HEK293 (cell line): Measurements from ENCODE around the gene GIN1.
A peak's percentile ranks its signal among the peaks of the same experiment; 100 is the strongest.

Source experiments
- CTCF ChIA-PET: fragments of 350-600 bp; formaldehyde crosslinking; extraction: SDS; loops from one replicate; lab custom pipeline; 2021; ENCODE audit warnings: antibody characterized with exemption; lab: Yijun Ruan, JAX
- POLR2A ChIA-PET: fragments of 300-600 bp; formaldehyde crosslinking; extraction: SDS; loops from one replicate; lab custom pipeline; 2020; ENCODE audit warnings: antibody characterized with exemption, inconsistent platforms; lab: Yijun Ruan, JAX
- H3K27ac ChIP-seq: fragments of 200-500 bp; sonication (Bioruptor generic); 2 replicates; pipeline ENCODE4 v1.5.1; 2014; ENCODE audit warnings: low read depth, low read length, control low read depth, inconsistent platforms; ENCODE audit errors: extremely low read depth
- H3K36me3 ChIP-seq, 2 experiments: fragments of 200-500 bp in 1 of 2; sonication (Bioruptor generic) in 1 of 2; 1 replicate in 1 of 2; 2 replicates in 1 of 2; pipeline ENCODE4 v1.5.1; 2014 to 2017; ENCODE audit warnings: inconsistent platforms in 2 of 2, low read length in 2 of 2; ENCODE audit not compliant: control insufficient read depth in 2 of 2, insufficient read depth in 1 of 2
- H3K4me1 ChIP-seq: fragments of 200-500 bp; sonication (Bioruptor generic); 2 replicates; pipeline ENCODE4 v1.5.1; 2014; ENCODE audit warnings: mild to moderate bottlenecking, low read length, inconsistent platforms; ENCODE audit not compliant: control insufficient read depth, insufficient read depth
- H3K4me3 ChIP-seq: 2 replicates; pipeline ENCODE4 v1.5.1; 2011; ENCODE audit warnings: low read depth, mild to moderate bottlenecking, control low read depth, low read length, moderate library complexity
- H3K9me3 ChIP-seq: fragments of 200-500 bp; sonication (Bioruptor generic); 2 replicates; pipeline ENCODE4 v1.5.1; 2014; ENCODE audit warnings: low read depth, low read length, inconsistent platforms; ENCODE audit not compliant: control insufficient read depth, insufficient read depth
- HOXC10 ChIP-seq: sonication (generic); formaldehyde crosslinking; IDR thresholded peaks from 2 replicates; pipeline ENCODE4 v1.8.1; 2023; ENCODE audit warnings: mild to moderate bottlenecking, missing genetic modification reagents
- PRDM1 ChIP-seq: fragments of 450-650 bp; formaldehyde crosslinking; IDR thresholded peaks from 2 replicates; pipeline ENCODE4; 2016; ENCODE audit warnings: missing biosample characterization, missing genetic modification characterization
- SCRT1 ChIP-seq: fragments of 450-650 bp; formaldehyde crosslinking; IDR thresholded peaks from 2 replicates; pipeline ENCODE4 v1.5.1; 2016; ENCODE audit warnings: missing biosample characterization, missing genetic modification characterization, borderline replicate concordance
- YY2 ChIP-seq: fragments of 450-650 bp; formaldehyde crosslinking; IDR thresholded peaks from 2 replicates; pipeline ENCODE4 v1.5.1; 2016; ENCODE audit warnings: missing biosample characterization, missing genetic modification characterization
- ZBTB17 ChIP-seq: fragments of 450-650 bp; formaldehyde crosslinking; IDR thresholded peaks from 2 replicates; pipeline ENCODE4 v1.5.1; 2016; ENCODE audit warnings: missing biosample characterization, missing genetic modification characterization
- ZBTB48 ChIP-seq: fragments of 450-650 bp; formaldehyde crosslinking; IDR thresholded peaks from 2 replicates; pipeline ENCODE4 v1.5.1; 2016; ENCODE audit warnings: missing biosample characterization, missing genetic modification characterization
- ZBTB6 ChIP-seq: fragments of 450-650 bp; formaldehyde crosslinking; IDR thresholded peaks from 2 replicates; pipeline ENCODE4 v1.5.1; 2017; ENCODE audit warnings: missing biosample characterization, missing genetic modification characterization
- ZFP41 ChIP-seq: fragments of 450-650 bp; formaldehyde crosslinking; IDR thresholded peaks from 2 replicates; pipeline ENCODE4 v1.5.1; 2016; ENCODE audit warnings: missing biosample characterization, missing genetic modification characterization, borderline replicate concordance
- ZNF23 ChIP-seq: fragments of 450-650 bp; formaldehyde crosslinking; IDR thresholded peaks from 2 replicates; pipeline ENCODE4 v1.5.1; 2016; ENCODE audit warnings: missing biosample characterization, missing genetic modification characterization, borderline replicate concordance
- ZNF394 ChIP-seq: fragments of 450-650 bp; formaldehyde crosslinking; IDR thresholded peaks from 2 replicates; pipeline ENCODE4 v1.5.1; 2016; ENCODE audit warnings: missing biosample characterization, missing genetic modification characterization, mild to moderate bottlenecking, moderate library complexity, borderline replicate concordance
- ZNF416 ChIP-seq: fragments of 450-650 bp; formaldehyde crosslinking; IDR thresholded peaks from 2 replicates; pipeline ENCODE4 v1.5.1; 2016; ENCODE audit warnings: missing biosample characterization, missing genetic modification characterization
- ZNF555 ChIP-seq: fragments of 450-650 bp; formaldehyde crosslinking; conservative IDR thresholded peaks from 2 replicates; pipeline ENCODE4 v1.5.1; 2017; ENCODE audit warnings: missing biosample characterization, mild to moderate bottlenecking, missing genetic modification characterization, inconsistent platforms
- ZNF629 ChIP-seq: fragments of 450-650 bp; formaldehyde crosslinking; IDR thresholded peaks from 2 replicates; pipeline ENCODE4 v1.5.1; 2017; ENCODE audit warnings: missing biosample characterization, missing genetic modification characterization
- ZNF664 ChIP-seq: fragments of 450-650 bp; formaldehyde crosslinking; IDR thresholded peaks from 2 replicates; pipeline ENCODE4 v1.5.1; 2016; ENCODE audit warnings: missing biosample characterization, missing genetic modification characterization
- ZNF768 ChIP-seq: fragments of 450-650 bp; formaldehyde crosslinking; IDR thresholded peaks from 2 replicates; pipeline ENCODE4 v1.5.1; 2018; ENCODE audit warnings: missing biosample characterization, mild to moderate bottlenecking, missing genetic modification characterization
- TF ChIP-seq, protein P1 (sequence below): fragments of 450-650 bp; formaldehyde crosslinking; optimal IDR thresholded peaks from 2 replicates; pipeline ENCODE3; 2016; ENCODE audit warnings: missing biosample characterization, mild to moderate bottlenecking, missing genetic modification characterization
- TF ChIP-seq, protein P2 (sequence below): fragments of 450-650 bp; formaldehyde crosslinking; IDR thresholded peaks from 2 replicates; pipeline ENCODE4 v1.5.1; 2016; ENCODE audit warnings: missing biosample characterization, missing genetic modification characterization

Gene GIN1

DNA sequence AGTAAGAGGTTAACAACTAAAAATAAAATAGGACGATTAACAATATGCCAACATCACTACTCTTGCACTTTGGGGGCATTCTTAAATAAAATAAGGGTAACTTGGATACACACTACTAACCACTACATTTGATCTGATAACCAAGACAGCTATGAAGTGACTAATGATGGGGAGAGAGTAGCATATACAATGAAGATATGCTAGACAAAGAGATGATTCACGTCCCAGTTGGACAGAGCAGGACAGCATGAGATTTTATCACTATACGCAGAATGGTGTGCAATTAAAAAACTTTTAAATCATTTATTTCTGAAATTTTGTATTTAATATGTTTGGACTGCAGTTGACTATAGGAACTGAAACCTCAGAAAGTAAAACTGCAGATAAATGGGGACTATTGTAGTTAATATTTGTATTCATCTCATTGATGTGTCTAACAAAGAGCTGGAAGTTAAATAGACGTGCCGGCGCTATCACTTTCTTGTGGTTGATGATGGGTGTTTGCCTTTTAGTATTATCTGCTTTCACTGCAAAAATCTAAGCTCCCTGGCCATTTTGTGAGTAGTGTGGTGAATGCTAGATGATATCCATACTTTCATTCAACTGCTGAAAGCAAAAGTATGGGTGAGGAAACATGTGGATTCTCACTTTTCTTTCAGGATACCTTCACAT lies 18.7 kb downstream of the GIN1 start:
- ChIA-PET POLR2A (no interaction called here), CTCF (no interaction called here)
- TF ChIP-seq ZNF555 (tag by site-specific recombination) (0 out of 2 replicates have a peak, but pooled peaks have one; percentile 3), PRDM1 (tag by site-specific recombination) (peak; percentile 8; the same call in 1 of the 2 replicates), ZFP41 (no peak)
- Histone ChIP-seq H3K4me3 (no peak overlapping the region), H3K4me1 (no peaks in the 10 kb centered on the region), H3K36me3 (peaks cover 10 to 18% of the 10 kb centered on the region in 2 experiments; a peak in 2 of 3 replicates), H3K27ac (no peak overlapping the region), H3K9me3 (no peaks in the 10 kb centered on the region)

GRCh38 chr5:103098993-103099392 lies 20.9 kb downstream of the GIN1 start:
- Histone ChIP-seq H3K4me1 (no peaks in the 10 kb centered on the region), H3K4me3 (no peak overlapping the region), H3K9me3 (no peaks in the 10 kb centered on the region), H3K36me3 (peaks cover 7 to 18% of the 10 kb centered on the region in 2 experiments; a peak in 2 of 3 replicates), H3K27ac (no peak overlapping the region)
- ChIA-PET CTCF (no interaction called here), POLR2A (no interaction called here)
- TF ChIP-seq ZBTB17 (tag by site-specific recombination) (no peak), ZNF768 (tag by site-specific recombination) (no peak), ZNF394 (tag by site-specific recombination) (no peak), ZNF629 (tag by site-specific recombination) (no peak)
- TF ChIP-seq, protein P1, sequence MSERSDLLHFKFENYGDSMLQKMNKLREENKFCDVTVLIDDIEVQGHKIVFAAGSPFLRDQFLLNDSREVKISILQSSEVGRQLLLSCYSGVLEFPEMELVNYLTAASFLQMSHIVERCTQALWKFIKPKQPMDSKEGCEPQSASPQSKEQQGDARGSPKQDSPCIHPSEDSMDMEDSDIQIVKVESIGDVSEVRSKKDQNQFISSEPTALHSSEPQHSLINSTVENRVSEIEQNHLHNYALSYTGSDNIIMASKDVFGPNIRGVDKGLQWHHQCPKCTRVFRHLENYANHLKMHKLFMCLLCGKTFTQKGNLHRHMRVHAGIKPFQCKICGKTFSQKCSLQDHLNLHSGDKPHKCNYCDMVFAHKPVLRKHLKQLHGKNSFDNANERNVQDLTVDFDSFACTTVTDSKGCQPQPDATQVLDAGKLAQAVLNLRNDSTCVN, result no peak

GRCh38 chr5:103094737-103095136 lies 25.2 kb downstream of the GIN1 start:
- ChIA-PET CTCF (no interaction called here), POLR2A (no interaction called here)
- H3K4me3 ChIP-seq, result no peak overlapping the region
- no peaks in the 10 kb centered on the region for H3K4me1 ChIP-seq
- TF ChIP-seq HOXC10, result no peak
- no peak for TF ChIP-seq ZNF23 (tag by site-specific recombination)
- no peak for TF ChIP-seq ZNF664 (tag by site-specific recombination)
- peaks cover 0 to 13% of the 10 kb centered on the region in 2 experiments; a peak in 1 of 3 replicates for H3K36me3 ChIP-seq
- no peak overlapping the region for H3K27ac ChIP-seq
- H3K9me3 ChIP-seq, result no peaks in the 10 kb centered on the region

DNA sequence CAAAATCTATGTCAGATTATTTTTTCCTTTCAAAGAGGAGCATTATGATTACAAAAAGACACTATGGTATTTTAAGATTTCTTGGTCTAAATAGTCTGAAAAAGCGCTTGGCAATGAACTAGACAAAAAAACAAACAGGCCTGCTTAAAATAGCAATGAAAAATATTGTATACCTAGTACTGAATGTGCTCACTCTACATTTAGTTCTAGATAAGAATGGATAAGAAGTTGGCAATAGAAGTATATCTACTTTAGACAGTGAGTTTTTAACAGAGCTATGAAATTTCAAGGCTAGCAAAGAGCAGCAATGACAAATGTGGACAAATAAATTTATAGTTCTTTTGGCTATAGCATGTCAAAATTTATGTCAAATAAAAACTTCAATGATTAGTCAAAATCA lies 26.2 kb downstream of the GIN1 start:
- Histone ChIP-seq H3K36me3 (peaks cover 0 to 13% of the 10 kb centered on the region in 2 experiments; a peak in 1 of 3 replicates), H3K27ac (no peak overlapping the region), H3K4me3 (no peak overlapping the region), H3K9me3 (no peaks in the 10 kb centered on the region), H3K4me1 (no peaks in the 10 kb centered on the region)
- no peak for TF ChIP-seq YY2
- no peak for TF ChIP-seq ZNF416 (tag by site-specific recombination)
- TF ChIP-seq, protein P2, sequence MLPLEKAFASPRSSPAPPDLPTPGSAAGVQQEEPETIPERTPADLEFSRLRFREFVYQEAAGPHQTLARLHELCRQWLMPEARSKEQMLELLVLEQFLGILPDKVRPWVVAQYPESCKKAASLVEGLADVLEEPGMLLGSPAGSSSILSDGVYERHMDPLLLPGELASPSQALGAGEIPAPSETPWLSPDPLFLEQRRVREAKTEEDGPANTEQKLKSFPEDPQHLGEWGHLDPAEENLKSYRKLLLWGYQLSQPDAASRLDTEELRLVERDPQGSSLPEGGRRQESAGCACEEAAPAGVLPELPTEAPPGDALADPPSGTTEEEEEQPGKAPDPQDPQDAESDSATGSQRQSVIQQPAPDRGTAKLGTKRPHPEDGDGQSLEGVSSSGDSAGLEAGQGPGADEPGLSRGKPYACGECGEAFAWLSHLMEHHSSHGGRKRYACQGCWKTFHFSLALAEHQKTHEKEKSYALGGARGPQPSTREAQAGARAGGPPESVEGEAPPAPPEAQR (tag by site-specific recombination), result no peak
- no peak for TF ChIP-seq ZBTB48
- TF ChIP-seq SCRT1, result no peak
- no peak for TF ChIP-seq ZBTB6
- CTCF ChIA-PET, result no interaction called here
- POLR2A ChIA-PET, result no interaction called here
